ENCODE data around the gene LARP4.
"Not testable (repeated sequence)": the region's sequence is repeated elsewhere in the genome, so short reads cannot be mapped to it uniquely, and the experiment has no call there.

The LARP4 gene

DNA sequence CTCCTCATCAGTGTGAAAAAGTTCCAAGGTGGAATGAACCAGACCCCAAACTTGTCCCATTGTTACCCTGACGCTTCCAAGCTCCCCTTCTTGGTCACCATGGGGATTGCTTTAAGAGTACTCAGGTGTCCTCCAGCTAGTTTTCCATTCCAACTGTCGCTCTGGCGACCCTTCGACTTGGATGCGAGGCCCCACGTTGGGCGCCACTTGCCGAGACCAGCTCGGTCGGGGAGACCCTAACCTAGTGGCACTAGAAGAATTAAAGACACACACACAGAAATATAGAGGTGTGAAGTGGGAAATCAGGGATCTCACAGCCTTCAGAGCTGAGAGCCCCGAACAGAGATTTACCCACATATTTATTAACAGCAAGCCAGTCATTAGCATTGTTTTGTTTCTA, 97.4 kb downstream of the LARP4 start:
- DNase-seq: not testable (repeated sequence)

DNA sequence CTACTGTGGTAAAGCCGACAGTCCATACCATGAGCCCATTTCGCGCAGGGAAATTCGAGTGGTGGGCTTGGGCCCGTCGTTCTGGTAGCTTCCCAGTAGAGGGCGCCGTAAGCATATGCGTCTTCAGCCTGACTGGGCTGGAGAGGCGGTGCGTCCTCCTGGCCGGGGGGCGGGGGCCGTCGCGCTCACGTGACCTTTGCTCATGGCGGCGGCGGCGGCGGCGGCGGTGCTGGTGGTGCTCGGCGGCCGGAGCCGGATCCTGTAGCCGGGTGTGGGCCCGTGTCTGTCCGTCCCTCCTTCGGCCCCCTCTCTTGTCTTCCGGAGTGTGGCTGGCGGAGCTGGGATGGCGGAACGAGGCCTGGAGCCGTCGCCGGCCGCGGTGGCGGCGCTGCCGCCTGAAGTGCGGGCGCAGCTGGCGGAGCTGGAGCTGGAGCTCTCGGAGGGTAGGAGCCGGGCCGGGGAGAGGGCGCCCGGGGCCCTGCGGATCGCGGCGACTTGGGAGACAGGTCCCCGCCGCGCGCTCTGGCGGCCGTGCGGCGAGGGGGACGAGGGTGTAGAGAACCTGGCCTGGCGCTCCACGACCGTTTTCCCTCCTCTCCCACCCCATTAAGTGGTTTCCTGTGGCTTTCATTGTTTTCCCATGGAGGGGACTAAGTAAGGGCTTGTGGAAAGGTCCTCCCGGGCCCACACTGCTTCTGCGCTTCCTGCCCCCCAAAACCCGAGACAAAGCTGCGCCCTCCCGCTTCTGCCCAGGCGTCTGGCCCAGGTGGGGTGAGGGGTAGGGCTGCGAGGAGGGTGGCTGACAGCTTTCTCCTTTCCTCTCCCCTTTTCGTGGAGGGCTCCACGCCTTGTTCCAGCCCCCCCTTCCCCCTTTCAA, 104.4 kb downstream of the LARP4 start, which contains the start of gene DIP2B:
Gene DIP2B, plus strand, starts transcription at position 188 of the 877 bp plus-strand sequence. Its CDS starts 156 bp downstream, at position 344.
- DNase-seq: peak; percentile 81

DNA sequence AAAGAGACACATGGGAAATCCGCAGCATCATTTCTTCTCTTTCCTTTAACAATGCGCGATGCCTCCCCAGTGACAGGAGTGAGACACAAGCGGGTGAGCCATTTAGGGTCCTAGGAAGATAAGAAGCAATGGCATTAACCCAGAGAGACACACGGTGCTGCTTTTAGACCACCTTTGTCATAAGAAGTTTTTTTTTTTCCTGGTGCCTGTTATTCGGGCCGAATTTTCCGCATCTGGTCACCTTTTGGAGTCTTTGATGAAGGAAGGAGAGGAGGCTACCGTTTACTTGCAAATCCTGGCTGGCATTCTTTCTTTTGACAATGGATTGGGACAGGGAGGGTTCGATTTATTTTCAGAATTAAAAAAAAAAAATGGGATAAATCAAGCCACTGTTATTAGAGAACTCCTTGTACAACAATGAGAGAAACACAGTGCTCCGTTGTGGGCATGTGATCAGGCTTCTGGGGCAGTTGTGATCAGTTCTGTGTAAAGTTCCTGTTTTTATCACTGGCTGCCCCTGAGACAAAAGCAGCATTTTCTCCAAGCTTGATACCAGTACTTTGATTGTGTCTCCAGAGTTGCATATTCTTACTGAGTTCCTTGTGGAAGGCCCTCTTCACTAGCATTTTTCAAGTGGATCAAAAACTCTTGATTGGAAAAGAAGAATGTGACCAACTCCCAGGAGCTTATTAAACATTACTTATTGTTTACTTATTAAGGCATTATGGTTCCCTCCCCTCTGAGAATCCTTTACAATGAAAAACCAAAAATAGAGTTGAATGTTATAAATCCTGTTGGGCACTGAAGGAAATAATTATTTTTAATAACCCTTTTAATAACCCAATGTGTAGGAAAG, 105.2 kb downstream of the LARP4 start:
- peak; percentile 34 for DNase-seq

DNA sequence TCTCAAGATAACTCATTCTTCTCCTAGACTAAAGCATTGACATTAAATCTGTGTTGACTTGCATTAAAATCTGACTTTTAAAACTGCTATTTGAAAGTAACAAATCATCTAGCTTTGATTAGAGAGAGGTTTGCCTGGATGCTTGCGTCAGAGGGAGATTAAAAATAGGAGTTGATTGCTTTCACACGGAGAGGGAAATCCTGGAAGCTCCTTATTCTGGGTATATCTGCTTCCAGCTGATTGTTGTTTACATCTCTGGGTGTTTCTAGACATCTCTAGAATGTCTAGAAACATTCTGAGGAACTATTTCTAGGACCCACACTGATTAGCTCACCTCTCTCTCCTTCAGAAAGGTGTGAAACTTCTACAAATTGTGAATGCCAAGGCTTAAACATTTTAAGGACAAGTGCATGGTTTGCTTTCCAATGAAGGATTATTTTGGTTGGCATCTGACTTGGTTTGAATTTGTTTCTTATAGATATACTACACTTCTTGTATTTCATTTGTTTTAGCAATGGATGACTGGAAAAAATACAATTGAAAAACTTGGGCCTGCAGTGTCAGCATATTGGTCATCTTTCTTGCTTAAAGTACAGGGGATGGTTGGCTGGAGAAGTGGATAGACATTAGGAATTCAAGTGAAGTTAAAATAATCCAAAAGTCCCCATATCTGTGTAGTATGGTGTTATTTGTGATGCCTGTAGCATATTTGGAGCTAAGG, 106.2 kb downstream of the LARP4 start:
- no peak for DNase-seq

DNA sequence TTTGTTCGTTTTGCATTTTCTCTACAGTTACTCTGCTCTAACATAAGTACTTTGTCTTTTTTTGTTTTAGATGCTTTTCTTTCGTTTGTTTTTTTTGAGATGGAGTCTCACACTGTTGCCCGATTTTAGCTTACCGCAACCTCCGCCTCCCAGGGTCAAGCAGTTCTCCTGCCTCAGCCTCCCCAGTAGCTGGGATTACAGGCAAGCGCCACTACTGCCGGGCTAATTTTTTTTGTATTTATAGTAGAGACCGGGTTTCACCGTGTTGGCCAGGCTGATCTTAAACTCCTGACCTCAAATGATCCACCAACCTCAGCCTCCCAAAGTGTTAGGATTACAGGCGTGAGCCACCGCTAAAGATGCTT, 106.8 kb downstream of the LARP4 start:
- no peak for DNase-seq

DNA sequence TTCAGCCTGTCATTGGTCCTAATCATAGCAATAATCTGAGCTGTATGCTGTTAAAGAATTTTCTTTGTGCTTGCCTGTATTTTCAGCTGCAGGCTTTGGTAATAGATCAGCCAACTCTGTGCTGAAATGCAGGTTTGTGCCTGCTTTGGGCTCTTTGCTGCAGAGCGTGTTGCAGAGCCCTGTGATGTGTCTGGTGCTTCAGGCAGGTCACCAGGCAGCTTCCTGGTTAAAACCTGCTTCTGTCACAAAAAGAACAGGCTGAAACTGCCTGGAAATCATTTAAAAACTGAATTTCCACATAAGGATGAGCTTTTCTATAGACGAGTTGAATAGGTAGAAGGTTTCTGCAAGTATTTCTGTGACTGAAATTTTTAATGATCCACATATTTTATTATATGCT, 107.2 kb downstream of the LARP4 start:
- peak; percentile 12 for DNase-seq

DNA sequence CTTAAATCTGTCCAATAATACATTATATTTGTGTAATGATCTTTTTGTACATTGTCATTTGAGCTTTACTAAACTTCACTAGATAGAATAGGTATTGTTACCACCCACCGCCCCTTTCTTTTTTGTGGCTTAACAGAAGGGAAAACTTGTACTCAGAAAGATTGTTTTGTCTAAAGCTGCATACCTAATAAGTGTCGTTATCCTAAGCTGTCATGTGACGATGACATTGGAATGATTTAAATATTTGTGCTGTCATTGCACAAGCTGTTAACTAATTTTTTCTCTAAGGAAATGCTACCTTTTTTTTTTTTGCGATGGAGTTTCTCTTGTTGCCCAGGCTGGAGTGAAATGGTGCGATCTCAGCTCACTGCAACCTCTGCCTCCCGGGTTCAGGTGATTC, 107.7 kb downstream of the LARP4 start:
- no peak for DNase-seq

DNA sequence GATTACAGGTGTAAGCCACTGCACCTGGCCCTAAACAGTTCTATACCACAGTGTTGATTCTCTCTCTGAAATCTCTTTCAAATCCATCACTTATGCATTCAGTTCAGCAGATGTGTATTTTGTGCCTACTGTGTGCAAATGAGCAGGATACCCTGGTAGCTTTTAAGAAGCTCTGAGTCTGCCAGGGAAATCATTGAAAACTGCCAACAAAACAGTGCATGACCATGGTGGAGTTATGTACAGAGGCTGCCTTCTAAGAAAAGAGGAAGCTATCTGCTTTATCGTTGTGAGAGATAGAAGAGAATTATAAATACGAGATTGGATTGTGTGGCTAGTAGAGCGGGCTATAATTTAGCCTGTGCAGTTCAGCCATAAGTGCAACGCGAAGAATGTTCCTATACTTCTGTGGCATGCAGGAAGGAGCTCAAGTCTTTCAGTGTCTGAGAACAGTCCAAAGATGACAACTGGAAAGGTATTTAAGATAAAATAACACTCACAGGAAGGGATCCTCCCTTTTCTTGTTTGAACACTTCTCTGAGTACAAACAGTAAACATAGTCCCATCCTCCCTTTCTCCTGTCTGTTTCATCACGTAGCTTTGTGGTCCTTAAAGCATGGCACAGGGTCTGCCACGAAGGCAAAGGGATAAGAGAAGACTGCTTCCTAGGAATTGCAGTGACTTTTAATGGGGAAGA, 108.4 kb downstream of the LARP4 start:
- DNase-seq: no peak

DNA sequence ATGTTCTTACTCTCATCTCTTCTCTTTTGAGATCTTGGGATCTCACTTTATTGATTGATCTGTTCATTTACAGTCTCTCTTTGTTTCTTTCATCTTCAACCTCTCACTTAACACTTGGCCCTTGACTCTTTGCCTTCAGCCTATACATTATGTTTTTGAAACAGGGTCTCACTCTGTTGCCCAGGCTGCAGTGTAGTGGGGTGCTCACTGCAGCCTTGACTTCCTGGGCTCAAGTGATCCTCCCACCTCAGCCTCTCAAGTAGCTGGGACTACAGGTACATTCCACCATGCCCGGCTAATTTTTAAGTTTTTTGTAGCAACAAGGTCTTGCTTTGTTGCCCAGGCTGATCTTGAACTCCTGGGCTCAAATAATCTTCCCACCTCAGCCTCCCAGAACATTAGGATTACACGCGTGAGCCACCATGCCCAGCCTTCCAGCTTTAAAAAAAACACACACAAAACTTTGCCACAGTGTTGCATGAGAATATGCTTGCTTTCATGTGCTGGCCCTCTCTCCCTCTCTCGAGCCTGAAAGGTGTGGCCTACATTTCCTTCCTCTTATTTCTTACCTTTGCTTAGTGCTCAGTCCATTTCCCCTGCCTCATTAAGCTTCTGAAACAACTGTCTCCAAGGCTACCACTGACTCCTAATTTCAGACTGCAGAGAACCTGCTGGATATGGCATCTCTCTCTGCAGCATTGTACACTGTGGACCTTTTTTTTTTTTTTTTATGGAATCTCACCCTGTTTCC, 114.0 kb downstream of the LARP4 start:
- no peak for DNase-seq

DNA sequence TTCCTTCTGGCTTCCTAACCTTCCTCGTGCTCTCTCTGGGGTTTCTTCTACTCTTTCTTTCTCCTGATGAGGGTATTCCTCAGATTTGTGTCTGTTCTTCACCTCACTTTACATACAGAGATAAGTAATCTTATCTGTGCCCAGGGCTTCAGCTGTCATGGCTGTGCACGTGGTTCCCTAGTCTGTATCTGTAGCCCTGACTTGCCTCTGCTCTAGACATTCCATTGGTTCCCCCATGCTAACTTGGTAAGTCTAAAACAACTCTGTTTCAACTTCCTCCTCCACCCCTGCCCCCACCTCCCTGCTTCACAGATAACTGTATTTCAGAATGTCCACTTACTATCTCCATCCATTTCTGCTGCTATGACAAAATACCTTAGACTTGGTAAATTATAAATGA, 114.9 kb downstream of the LARP4 start:
- DNase-seq: no peak

DNA sequence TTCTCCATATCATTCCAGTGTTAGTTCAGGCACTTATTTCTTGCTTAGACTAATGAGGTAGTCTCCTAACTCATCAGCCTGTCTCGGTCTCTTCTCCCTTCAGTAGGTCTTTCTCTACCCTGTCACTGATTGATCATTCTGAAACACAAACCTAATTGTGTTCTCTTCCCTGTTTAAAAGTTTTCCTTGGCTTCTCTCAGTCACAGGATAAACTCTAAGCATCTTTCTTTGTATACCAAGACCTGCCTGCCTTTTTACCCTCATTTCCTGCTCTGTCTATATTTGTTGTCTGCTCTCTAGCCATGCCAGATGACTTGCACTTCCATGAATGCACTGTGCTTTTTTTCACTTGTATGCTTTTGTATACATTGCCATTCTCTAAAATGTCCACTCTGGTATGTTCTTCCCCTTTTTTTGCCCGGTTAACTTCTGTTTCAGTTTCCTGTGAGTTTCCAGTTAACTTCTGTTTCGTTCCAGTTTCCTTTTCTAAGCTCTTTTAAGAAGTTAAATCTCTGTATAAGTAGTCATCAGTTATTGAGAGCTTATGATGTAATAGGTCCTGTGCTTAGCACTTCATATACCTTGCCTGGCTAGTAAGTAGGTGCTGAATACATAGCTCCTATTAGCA, 116.8 kb downstream of the LARP4 start:
- no peak for DNase-seq

DNA sequence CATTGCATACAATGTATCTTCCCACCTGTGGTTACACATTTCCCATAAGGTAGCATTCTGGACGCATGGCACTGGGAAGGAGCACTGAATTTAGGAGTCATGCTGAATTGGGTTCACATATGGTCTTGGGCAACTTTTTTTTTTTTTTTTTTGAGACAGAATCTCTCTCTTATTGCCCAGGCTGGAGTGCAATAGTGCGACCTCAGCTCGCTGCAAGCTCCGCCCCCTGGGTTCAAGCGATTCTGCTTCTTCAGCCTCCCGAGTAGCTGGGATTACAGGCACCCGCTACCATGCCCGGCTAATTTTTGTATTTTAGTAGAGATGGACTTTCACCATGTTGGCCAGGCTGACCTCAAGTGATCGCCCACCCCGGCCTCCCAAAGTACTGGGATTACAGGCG, 117.4 kb downstream of the LARP4 start:
- DNase-seq: no peak

DNA sequence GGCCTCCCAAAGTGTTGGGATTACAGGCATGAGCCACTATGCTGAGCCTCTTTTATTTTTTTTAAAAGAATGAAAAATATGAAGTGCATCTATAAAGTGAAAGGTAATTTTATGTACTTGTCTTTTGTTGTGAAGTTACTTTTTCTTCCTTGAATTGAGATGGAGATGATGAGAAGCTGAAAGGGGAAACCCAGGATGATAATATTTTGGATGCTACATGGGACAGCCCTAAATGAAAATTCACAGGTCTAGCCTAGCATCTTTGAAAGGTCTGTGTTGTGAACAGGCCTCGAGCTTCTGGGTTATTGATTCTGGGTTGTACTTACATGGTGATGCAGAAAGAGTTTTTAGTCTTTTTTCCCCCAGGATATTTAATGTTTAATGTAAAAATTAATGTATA, 118.7 kb downstream of the LARP4 start:
- no peak for DNase-seq

DNA sequence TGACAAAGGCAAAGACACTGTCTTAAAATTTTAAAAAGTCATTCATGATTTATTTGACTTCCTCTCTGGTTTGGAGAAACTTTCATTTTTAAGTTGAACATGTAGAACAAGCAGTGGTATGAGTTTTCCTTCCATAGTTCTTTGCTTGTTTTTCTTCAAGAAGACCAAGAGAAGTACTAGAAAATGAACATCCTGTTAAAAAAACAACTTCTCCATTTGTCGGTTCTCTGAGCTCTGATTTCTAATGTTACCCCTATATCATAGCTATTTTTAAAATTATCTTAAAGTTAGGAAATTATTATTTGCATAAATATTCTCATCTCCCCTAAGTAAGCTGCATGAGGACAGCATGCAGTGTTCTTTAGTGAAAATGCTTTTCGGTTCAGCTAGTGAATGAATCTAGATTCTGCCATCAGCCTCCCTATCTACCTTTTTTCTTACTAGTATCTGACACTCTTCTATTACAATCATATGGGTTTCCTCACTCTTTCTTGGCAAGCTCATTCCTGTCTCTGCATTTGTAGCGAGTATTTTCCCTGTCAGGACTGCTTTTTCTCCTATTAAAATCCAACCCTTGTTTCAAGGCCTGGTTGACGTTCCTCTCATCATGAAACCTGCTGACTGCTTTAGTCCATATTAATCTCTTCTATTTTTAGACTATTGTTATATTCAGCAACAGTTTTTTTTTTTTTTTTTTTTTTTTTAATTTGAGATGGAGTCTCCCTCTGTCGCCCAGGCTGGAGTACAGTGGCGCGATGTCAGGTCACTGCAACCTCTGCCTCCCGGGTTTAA, 119.9 kb downstream of the LARP4 start:
- no peak for DNase-seq

DNA sequence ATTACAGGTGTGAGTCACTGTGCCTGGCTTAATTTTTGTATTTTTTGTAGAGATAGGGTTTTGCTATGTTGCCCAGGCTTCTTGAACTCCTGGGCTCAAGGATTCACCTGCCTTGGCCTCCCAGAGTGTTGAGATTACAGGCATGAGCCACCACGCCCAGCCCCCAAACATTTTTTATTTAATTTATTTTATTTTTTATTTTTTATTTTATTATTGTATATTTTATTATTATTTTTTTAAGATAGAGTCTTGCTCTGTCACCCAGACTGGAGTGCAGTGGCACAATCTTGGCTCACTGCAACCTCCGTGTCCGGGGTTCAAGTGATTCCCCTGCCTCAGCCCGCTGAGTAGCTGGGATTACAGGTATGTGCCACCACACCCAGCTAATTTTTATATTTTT, 121.1 kb downstream of the LARP4 start:
- DNase-seq: not testable (repeated sequence)

DNA sequence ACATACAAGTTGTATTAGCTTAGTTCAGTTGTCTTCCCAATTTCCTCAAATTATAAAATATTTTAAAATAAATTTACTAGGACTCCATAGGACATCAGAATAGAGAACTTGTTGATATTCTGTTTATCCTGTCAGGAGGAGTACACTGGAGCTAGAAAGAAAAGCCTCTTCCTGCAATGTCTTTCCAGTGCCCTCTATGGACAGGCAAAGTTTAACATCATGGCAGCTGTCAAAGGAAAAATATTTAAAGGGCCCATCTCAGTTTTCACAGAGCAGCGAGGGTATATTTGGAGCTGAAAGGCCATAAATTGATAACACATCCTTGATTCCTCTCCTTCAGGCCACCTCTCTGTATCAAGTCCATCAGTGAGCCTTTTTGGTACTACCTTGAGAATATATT, 123.1 kb downstream of the LARP4 start:
- DNase-seq: no peak

DNA sequence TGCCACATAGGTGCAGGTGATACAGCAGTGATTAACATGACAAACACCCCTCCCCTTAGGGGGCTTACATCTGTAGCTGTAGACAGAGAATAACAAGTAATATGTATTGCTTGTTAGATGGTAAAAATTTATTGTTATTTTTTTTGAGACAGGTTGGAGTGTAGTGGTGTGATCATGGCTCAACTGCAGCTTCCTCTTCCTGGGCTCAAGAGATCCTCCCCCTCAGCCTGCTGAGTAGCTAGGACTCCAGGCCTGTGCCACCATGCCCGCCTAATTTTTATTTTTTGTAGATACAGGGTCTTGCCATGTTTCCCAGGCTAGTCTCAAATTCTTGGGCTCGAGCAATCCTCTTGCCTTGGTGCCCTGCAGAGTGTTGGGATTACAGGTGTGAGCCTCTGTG, 123.9 kb downstream of the LARP4 start:
- no peak for DNase-seq

DNA sequence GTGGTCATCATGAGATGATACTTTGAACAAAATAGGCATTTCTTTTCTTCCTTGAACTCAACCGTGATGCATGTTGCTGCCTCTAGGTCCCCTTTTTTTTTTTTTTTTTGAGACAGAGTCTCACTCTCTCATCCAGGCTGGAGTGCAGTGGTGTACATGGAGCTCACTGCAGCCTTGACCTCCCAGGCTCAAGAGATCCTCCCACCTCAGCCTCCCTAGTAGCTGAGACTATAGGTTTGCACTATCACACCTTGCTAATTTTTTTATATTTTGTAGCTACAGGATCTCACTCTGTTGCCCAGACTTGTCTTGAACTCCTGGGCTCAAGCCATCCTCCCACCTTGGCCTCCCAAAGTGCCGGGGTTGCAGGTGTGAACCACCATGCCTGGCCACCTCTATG, 124.7 kb downstream of the LARP4 start:
- no peak for DNase-seq

DNA sequence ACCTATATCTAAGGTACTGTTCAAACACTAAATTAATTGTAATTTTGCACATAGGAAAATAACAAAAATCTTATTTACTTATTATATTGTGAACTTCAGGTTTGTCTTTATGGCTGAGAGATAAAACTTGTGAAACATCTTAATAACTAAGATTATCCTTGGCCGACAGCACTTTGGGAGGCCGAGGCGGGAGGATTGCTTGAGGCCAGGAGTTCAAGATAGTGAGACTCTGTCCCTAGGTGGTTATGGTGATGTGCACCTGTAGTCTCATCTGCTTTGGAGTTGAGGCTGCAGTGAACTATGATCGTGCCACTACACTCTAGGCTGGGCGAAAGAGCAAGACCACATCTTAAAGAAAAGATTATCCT, 126.7 kb downstream of the LARP4 start:
- DNase-seq: no peak

DNA sequence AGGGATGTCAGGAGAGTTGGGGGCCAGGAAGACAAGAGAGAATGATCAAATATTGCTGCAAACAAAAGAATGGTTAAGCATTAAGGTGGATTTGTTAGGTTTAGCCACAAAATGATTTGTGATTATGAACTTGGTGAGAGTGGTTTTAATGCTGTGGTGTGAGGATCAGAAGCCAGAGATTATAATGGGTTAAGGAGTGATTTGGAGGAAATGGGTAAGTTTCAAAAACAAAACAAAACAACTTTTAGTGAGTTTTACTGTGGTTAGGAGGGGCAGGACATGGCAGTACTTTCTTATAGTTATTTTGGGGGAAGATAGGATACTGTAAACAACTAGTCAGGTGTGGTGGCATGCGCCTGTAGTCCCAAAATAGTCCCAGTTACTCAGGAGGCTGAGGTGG, 128.1 kb downstream of the LARP4 start:
- DNase-seq: no peak

DNA sequence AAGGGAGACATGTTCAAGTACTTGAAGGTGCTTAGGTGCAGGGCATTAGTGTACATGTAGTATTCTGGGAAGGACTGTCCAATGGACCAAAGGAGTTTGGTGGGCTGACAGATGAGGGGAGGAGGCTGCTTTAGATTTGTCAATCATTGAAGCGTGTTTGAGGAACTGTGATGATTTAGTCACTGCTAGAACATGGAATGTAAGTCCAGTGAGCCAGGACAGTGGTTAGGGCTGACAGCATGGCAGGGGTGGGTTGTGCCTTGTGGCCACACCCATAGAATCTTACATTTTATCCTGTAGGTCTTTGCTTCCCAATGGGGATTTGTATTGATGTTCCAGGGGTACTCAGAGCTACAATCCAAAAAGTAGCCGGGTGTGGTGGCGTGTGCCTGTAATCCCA, 128.7 kb downstream of the LARP4 start:
- DNase-seq: no peak

Measured in NCI-H526 treated with DMSO at 0.1 percent for 48 hours (cell line).